Thoracic aorta (tissue), 2 donors: ENCODE results near the gene STKLD1. TPM values are rescaled to one million over a fixed set of nuclear protein-coding genes. Genes with fewer than 3 reads are reported as not detected.

Source experiments
- ATAC-seq: fragments of 150-250 bp; one replicate; pipeline ENCODE4 v1.8.0; 2017; ENCODE audit warnings: low read depth; ENCODE audit not compliant: insufficient number of reproducible peaks, low FRiP score
- DNase-seq: peaks from one replicate; pipeline ENCODE4 v3.0.0-alpha.2; 2020; ENCODE audit warnings: low spot score
- H3K27ac ChIP-seq, 2 donors: fragments of 200-600 bp; sonication (generic); 1 replicate in 1 of 2; 2 replicates in 1 of 2; pipeline ENCODE4 v1.5.1; 2016; ENCODE audit warnings: mild to moderate bottlenecking in 2 of 2, moderate library complexity in 2 of 2
- H3K27me3 ChIP-seq: fragments of 200-600 bp; sonication (generic); replicated peaks from 2 replicates; pipeline ENCODE4 v1.6.0; 2016; ENCODE audit warnings: mild to moderate bottlenecking; ENCODE audit not compliant: insufficient read depth
- H3K36me3 ChIP-seq: fragments of 200-600 bp; sonication (generic); one replicate; pipeline ENCODE4 v1.5.1; 2016
- H3K4me1 ChIP-seq, 2 donors: fragments of 200-600 bp; sonication (generic); 1 replicate in 1 of 2; 2 replicates in 1 of 2; pipeline versions ENCODE4 v1.5.1 to v1.6.0; 2016; ENCODE audit warnings: low read depth in 2 of 2, mild to moderate bottlenecking in 1 of 2; ENCODE audit not compliant: control insufficient read depth in 1 of 2
- H3K4me3 ChIP-seq: fragments of 200-600 bp; sonication (generic); 2 replicates; pipeline ENCODE4 v1.5.1; 2016; ENCODE audit warnings: mild to moderate bottlenecking
- H3K9me3 ChIP-seq: fragments of 200-600 bp; sonication (generic); 2 replicates; pipeline ENCODE4 v1.5.1; 2016
- CTCF ChIP-seq: fragments of 200-600 bp; sonication (generic); IDR thresholded peaks from one replicate; pipeline ENCODE4 v1.5.1; 2019; ENCODE audit warnings: antibody characterized with exemption
- total RNA-seq, 2 donors: library from RNA; depleted of rRNA; stranded (reverse); fragments of >200 nt; gene quantifications; one replicate each; pipeline versions ENCODE4 v1.1.0 to v1.2.3, GENCODE V29; 2016

Gene STKLD1
- total RNA-seq, 2 donors from 2014 or later: 0.42 TPM; not detected in 1

GRCh38 chr9:133420392-133420827 lies 44.2 kb downstream of the STKLD1 start:
- ATAC-seq (no peak), DNase-seq (no peak)
- H3K27ac ChIP-seq: no peak overlapping the region
- H3K9me3 ChIP-seq: no peaks in the 10 kb centered on the region
- no peak for TF ChIP-seq CTCF
- no peaks in the 10 kb centered on the region for H3K36me3 ChIP-seq
- peaks cover 11 to 20% of the 10 kb centered on the region in 2 donors for H3K4me1 ChIP-seq
- no peaks in the 10 kb centered on the region for H3K27me3 ChIP-seq
- no peak overlapping the region for H3K4me3 ChIP-seq

- no peaks in the 10 kb centered on the region for H3K9me3 ChIP-seq
- no peak for ATAC-seq
- no peak within 1 kb of the TSS for H3K4me3 ChIP-seq
- peaks cover 3 to 7% of the 10 kb centered on the region in 2 donors for H3K4me1 ChIP-seq
- H3K27ac ChIP-seq: no peak within 1 kb of the TSS
- H3K27me3 ChIP-seq: no peaks in the 10 kb centered on the region
- TF ChIP-seq CTCF: no peak
- H3K36me3 ChIP-seq: no peaks in the 10 kb centered on the region
- no peak for DNase-seq
Observed at GRCh38 chr9:133421615-133422542, 45.7 kb downstream of the STKLD1 start, which contains the start of gene ADAMTS13. Gene ADAMTS13, plus strand, starts transcription at chr9:133422367. Its CDS starts 77 bp downstream, at chr9:133422444.

- H3K27me3 ChIP-seq: no peaks in the 10 kb centered on the region
- H3K9me3 ChIP-seq: no peaks in the 10 kb centered on the region
- H3K27ac ChIP-seq: no peak overlapping the region
- TF ChIP-seq CTCF: no peak
- H3K36me3 ChIP-seq: no peaks in the 10 kb centered on the region
- DNase-seq (no peak), ATAC-seq (no peak)
- H3K4me3 ChIP-seq: no peak overlapping the region
- no peaks in the 10 kb centered on the region for H3K4me1 ChIP-seq
Observed at GRCh38 chr9:133423216-133423615, 47.0 kb downstream of the STKLD1 start.

GRCh38 chr9:133424187-133424586 lies 48.0 kb downstream of the STKLD1 start:
- no peak for TF ChIP-seq CTCF
- Histone ChIP-seq H3K27me3 (no peaks in the 10 kb centered on the region), H3K27ac (no peak overlapping the region), H3K4me3 (no peak overlapping the region), H3K36me3 (no peaks in the 10 kb centered on the region), H3K9me3 (no peaks in the 10 kb centered on the region), H3K4me1 (no peaks in the 10 kb centered on the region)
- DNase-seq (no peak), ATAC-seq (no peak)

- Histone ChIP-seq H3K4me1 (no peaks in the 10 kb centered on the region), H3K4me3 (no peak overlapping the region), H3K27me3 (no peaks in the 10 kb centered on the region), H3K36me3 (no peaks in the 10 kb centered on the region), H3K27ac (no peak overlapping the region), H3K9me3 (no peaks in the 10 kb centered on the region)
- DNase-seq (no peak), ATAC-seq (no peak)
- TF ChIP-seq CTCF: no peak
Observed at GRCh38 chr9:133425049-133425632, 49.0 kb downstream of the STKLD1 start.
